Vagina (tissue), 2 donors: ENCODE data around the gene MYRF.

Experiments
- POLR2A ChIP-seq, 2 donors: fragments of 450-650 bp; IDR thresholded peaks; one replicate each; pipeline ENCODE4 v1.6.1; 2017; ENCODE audit warnings: antibody characterized with exemption in 2 of 2, mild to moderate bottlenecking in 2 of 2, moderate library complexity in 2 of 2
- POLR2AphosphoS5 ChIP-seq, 2 donors: sonication (generic); formaldehyde crosslinking; IDR thresholded peaks; one replicate each; pipeline ENCODE4 v1.9.0; 2017; ENCODE audit warnings: antibody characterized with exemption in 2 of 2, mild to moderate bottlenecking in 2 of 2, low read depth in 1 of 2; ENCODE audit not compliant: insufficient read depth in 1 of 2
- TF ChIP-seq, protein P1 (sequence below), 3 experiments: fragments of 450-650 bp in 2 of 3; fragments of 200-600 bp in 1 of 3; sonication (generic) in 1 of 3; IDR thresholded peaks; one replicate each; pipeline ENCODE4 v1.5.1; 2017 to 2019; ENCODE audit warnings: antibody characterized with exemption in 3 of 3, mild to moderate bottlenecking in 2 of 3, moderate library complexity in 2 of 3

DNA sequence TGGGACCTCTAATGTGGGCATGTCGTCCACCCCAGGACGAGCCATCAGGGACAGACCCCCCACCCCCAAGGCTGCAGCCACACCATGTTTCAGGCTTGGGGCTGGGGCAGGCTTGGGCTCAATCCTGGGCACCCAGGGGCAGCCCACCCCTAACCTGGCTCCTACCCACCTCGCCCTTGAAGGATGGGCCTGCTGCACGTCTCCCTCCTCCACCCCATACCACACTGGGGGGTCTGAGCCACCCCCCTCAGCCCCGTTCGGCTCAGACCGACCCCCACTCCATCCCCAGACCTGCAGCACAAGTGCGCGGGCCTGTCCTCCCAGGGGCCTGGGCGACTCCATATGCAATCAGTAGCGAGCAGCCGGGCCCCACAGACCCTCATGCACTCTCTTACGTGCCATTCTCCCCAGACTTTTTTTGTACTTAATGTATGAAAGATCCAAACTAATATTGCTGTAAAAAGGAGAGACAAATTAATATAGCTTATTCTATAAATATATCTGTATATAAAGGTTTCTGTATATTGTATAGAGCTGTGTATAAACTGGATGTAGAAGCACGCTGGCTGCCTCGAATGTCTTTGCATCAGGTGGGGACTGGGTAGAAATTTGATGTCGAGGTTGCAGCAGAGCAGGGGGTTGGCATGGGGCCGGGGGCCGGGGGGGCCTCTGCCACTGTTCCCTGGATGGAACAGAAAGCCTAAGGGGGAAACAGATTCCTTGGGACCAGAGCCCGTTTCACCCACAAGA lies 5.8 kb upstream of the MYRF start:
- TF ChIP-seq, protein P1, sequence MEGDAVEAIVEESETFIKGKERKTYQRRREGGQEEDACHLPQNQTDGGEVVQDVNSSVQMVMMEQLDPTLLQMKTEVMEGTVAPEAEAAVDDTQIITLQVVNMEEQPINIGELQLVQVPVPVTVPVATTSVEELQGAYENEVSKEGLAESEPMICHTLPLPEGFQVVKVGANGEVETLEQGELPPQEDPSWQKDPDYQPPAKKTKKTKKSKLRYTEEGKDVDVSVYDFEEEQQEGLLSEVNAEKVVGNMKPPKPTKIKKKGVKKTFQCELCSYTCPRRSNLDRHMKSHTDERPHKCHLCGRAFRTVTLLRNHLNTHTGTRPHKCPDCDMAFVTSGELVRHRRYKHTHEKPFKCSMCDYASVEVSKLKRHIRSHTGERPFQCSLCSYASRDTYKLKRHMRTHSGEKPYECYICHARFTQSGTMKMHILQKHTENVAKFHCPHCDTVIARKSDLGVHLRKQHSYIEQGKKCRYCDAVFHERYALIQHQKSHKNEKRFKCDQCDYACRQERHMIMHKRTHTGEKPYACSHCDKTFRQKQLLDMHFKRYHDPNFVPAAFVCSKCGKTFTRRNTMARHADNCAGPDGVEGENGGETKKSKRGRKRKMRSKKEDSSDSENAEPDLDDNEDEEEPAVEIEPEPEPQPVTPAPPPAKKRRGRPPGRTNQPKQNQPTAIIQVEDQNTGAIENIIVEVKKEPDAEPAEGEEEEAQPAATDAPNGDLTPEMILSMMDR (IDR thresholded peaks at IDR 0.05): no peak
- TF ChIP-seq POLR2A (IDR thresholded peaks at IDR 0.05) (no peak), POLR2AphosphoS5 (IDR thresholded peaks at IDR 0.05; ENCODE audit: insufficient read depth in 1 of 2, low read depth in 1 of 2) (no peak)
